GM23338 (cell line): Measurements from ENCODE around the gene AREL1. TPM values are rescaled to one million over a fixed set of nuclear protein-coding genes. Genes with fewer than 3 reads are reported as not detected.

Experiments
- polyA plus RNA-seq: library from polyadenylated mRNA; unstranded; fragments of >200 nt; fragmentation: Nextera tagmentation; extraction: Ambion mirVana; gene quantifications from 2 replicates; pipeline ENCODE4 v1.2.1, GENCODE V29; 2016
- small RNA-seq: library from RNA; depleted of rRNA; stranded (forward); fragments of <200 nt; gene quantifications from one replicate; pipeline ENCODE3, GENCODE V24; 2014; ENCODE audit warnings: low replicate concordance
- total RNA-seq: library from RNA; depleted of rRNA; stranded (reverse); fragments of >200 nt; shearing (Covaris generic); gene quantifications from 2 replicates; pipeline ENCODE4 v1.2.3, GENCODE V29; 2014; rRNA removed

The AREL1 gene
- total and polyA plus RNA-seq, 2 experiments from 2014 or later, result 7.5 to 23.6 TPM

Small RNA genes lying within 50 kb of the gene (small RNA-seq; reads per million reads assigned to genes)
- gene RF00409, result not detected

Other genes starting within 250 kb of the AREL1 start
- gene NPC2, start 219.8 kb downstream of the AREL1 start, total RNA-seq, result 287 and 331 TPM in 2 replicates
- gene NPC2, start 219.8 kb downstream of the AREL1 start, polyA plus RNA-seq, result 344 and 354 TPM in 2 replicates
- 24.9 and 44.0 TPM in 2 replicates for gene ISCA2, start 219.3 kb downstream of the AREL1 start, total RNA-seq
- 156 and 171 TPM in 2 replicates for gene ISCA2, start 219.3 kb downstream of the AREL1 start, polyA plus RNA-seq
- 0.49 and 2.1 TPM in 2 replicates for gene LTBP2, start 100.8 kb downstream of the AREL1 start, total RNA-seq
- gene LTBP2, start 100.8 kb downstream of the AREL1 start, polyA plus RNA-seq, result 0.27 and 0.35 TPM in 2 replicates
- gene FCF1, start 64 bp upstream of the AREL1 start, total RNA-seq, result 58.7 and 61.3 TPM in 2 replicates
- 30.3 and 31.5 TPM in 2 replicates for gene FCF1, start 64 bp upstream of the AREL1 start, polyA plus RNA-seq
- 58.4 and 62.4 TPM in 2 replicates for gene YLPM1, start 50.2 kb upstream of the AREL1 start, total RNA-seq
- 33.2 and 39.2 TPM in 2 replicates for gene YLPM1, start 50.2 kb upstream of the AREL1 start, polyA plus RNA-seq
- gene PROX2, start 163.1 kb upstream of the AREL1 start, total RNA-seq, result 0.31 TPM in 1 of 2 replicates, not detected in the other
- gene PROX2, start 163.1 kb upstream of the AREL1 start, polyA plus RNA-seq, result 0.06 and 0.09 TPM in 2 replicates
- 102 and 106 TPM in 2 replicates for gene DLST, start 168.8 kb upstream of the AREL1 start, total RNA-seq
- 11.2 TPM in 2 replicates for gene DLST, start 168.8 kb upstream of the AREL1 start, polyA plus RNA-seq
- 6.5 and 11.6 TPM in 2 replicates for gene RPS6KL1, start 210.2 kb upstream of the AREL1 start, total RNA-seq
- 4.6 and 5.6 TPM in 2 replicates for gene RPS6KL1, start 210.2 kb upstream of the AREL1 start, polyA plus RNA-seq
- 6.3 and 9.5 TPM in 2 replicates for gene PGF, start 242.5 kb upstream of the AREL1 start, total RNA-seq
- gene PGF, start 242.5 kb upstream of the AREL1 start, polyA plus RNA-seq, result 2.9 and 5.1 TPM in 2 replicates